Measurements from ENCODE around the gene CAPN10. TPM values are rescaled to one million over a fixed set of nuclear protein-coding genes. Genes with fewer than 3 reads are reported as not detected.

CAPN10 gene
- polyA plus RNA-seq, 3 donors, result 7.3 to 57.0 (median 7.4) TPM

DNA sequence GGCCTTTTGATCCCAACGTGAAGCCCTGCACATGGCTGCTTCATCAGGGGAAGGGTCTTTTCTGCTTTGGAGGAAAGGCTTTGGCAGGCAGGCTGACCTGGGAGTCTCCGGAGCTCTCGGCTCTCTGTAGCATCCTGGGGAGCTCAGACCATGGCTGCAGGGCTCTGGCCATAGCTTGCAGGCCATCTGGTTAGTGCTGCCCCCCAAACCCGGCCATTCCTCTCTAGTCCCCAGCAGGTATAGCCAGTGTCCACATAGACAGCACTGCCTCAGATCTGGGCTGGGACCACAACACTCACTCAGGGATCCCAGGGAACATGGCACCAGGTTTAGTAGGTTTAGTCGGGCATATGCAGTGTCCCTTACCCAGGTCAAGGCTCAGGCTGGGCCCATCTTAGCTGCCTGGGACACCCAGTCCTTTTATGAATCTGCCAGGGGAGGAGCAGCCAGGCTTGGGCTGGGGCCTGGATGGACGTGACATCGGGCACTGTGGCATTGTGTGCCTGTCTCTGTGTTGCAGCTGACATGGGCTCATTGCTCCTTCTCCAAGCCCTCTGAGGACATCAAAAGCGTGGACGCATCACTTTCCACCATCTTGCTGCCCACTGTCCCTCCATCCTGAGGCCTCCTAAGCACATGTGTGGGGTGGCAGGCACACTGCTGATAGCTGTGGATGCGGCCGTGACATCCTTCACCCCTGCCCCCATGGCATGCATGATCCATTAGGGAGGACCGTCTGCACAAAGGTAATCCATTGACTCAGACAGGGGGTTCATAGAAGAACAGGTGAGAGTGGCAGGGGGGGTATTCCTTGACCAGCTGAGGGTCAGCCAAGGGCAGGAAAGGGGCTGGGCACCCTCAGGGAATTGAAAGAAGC, 19.6 kb downstream of the CAPN10 start:
- H3K27ac Mint-ChIP-seq, result no peak overlapping the region
- Histone ChIP-seq H3K27me3 (ENCODE audit: control insufficient read depth in 2 of 2, insufficient read depth in 2 of 2, low read length in 2 of 2) (no peaks in the 10 kb centered on the region), H3K4me2 (replicated peaks; ENCODE audit: extremely low read depth, low read length, poor library complexity, severe bottlenecking) (no peak overlapping the region), H3K4me1 (ENCODE audit: control insufficient read depth in 1 of 2, insufficient read depth in 2 of 2, low read length in 2 of 2) (peaks cover 12 to 13% of the 10 kb centered on the region in 2 donors), H3K27ac (ENCODE audit: low read depth in 1 of 2, low read length in 2 of 2) (no peak overlapping the region), H3K9me3 (replicated peaks in 1 of 2; ENCODE audit: control insufficient read depth in 1 of 2, insufficient read depth in 1 of 2, low read length in 2 of 2) (no peaks in the 10 kb centered on the region), H2AFZ (ENCODE audit: insufficient read depth, low read depth, low read length, poor library complexity, severe bottlenecking) (no peak overlapping the region), H3K36me3 (replicated peaks in 1 of 2; ENCODE audit: control insufficient read depth in 1 of 2, insufficient read depth in 2 of 2, low read length in 2 of 2) (peaks cover 0 to 16% of the 10 kb centered on the region in 2 donors), H3K4me3 (replicated peaks in 1 of 3; ENCODE audit: low read depth in 2 of 3, low read length in 3 of 3) (no peak overlapping the region), H4K20me1 (ENCODE audit: insufficient read depth, low read length) (no peaks in the 10 kb centered on the region), H3K79me2 (ENCODE audit: insufficient read depth, low read length) (no peaks in the 10 kb centered on the region), H3K9ac (ENCODE audit: insufficient read depth, low read length, poor library complexity, severe bottlenecking) (no peak overlapping the region)
- H3K4me3 Mint-ChIP-seq, result no peak overlapping the region
- no peak for DNase-seq
- WGBS (ENCODE audit: insufficient coverage), result 99% methylated on average over 6 of the region's 12 CpGs
- intact Hi-C loops (cut with micrococcal nuclease), result loop anchor here in 1 of 2 donors (10.0 kb wide), 1 partner anchor 59 kb away; no protein-coding TSS in a partner anchor
- H3K4me1 Mint-ChIP-seq, result peaks cover 9% of the 10 kb centered on the region
- no peaks in the 10 kb centered on the region for H3K9me3 Mint-ChIP-seq
- TF ChIP-seq, protein P1, sequence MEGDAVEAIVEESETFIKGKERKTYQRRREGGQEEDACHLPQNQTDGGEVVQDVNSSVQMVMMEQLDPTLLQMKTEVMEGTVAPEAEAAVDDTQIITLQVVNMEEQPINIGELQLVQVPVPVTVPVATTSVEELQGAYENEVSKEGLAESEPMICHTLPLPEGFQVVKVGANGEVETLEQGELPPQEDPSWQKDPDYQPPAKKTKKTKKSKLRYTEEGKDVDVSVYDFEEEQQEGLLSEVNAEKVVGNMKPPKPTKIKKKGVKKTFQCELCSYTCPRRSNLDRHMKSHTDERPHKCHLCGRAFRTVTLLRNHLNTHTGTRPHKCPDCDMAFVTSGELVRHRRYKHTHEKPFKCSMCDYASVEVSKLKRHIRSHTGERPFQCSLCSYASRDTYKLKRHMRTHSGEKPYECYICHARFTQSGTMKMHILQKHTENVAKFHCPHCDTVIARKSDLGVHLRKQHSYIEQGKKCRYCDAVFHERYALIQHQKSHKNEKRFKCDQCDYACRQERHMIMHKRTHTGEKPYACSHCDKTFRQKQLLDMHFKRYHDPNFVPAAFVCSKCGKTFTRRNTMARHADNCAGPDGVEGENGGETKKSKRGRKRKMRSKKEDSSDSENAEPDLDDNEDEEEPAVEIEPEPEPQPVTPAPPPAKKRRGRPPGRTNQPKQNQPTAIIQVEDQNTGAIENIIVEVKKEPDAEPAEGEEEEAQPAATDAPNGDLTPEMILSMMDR (IDR thresholded peaks at IDR 0.05), result no peak
- H3K27me3 Mint-ChIP-seq (ENCODE audit: low read depth in 3 of 3), result peaks cover 0 to 11% (median 5%) of the 10 kb centered on the region in 3 donors
- H3K36me3 Mint-ChIP-seq, result peaks cover 5 to 9% of the 10 kb centered on the region in 2 donors

DNA sequence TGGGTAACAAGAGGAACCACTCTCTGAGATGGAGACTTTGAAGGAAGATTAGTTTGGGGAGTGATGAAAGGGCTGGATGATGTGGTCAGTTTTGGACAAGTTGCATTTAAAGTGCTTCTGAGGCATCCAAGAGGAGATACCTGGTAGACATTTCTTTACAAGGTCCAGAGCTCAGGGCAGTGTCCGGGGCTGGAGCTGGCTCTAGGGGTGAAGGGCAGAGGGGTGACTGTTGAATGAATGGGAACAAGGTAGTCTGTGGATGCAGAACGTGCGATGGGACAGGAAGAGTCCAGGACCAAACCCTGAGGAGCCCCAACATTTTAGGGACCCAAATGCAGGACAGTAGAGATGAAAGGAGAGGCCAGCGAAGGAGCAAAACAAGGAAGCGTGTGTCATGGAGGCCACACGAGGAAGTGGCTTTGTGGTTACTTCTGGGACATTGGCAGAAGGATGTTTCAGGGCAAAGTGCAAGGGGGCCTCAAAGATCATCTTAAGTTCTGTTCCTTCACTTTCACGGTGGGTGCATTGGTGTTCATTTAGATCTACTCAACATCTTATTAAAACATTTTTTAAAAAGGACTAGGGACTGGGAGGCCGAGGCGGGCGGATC, 25.2 kb downstream of the CAPN10 start:
- H3K27ac ChIP-seq (ENCODE audit: low read depth in 1 of 2, low read length in 2 of 2), result peak overlapping the region; percentile 59 to 71
- H3K4me1 ChIP-seq (ENCODE audit: control insufficient read depth in 1 of 2, insufficient read depth in 2 of 2, low read length in 2 of 2), result peaks cover 27 to 31% of the 10 kb centered on the region in 2 donors
- intact Hi-C loops (cut with micrococcal nuclease), result no loop called here
- H3K27me3 ChIP-seq (ENCODE audit: control insufficient read depth in 2 of 2, insufficient read depth in 2 of 2, low read length in 2 of 2), result no peaks in the 10 kb centered on the region
- Mint-ChIP-seq H3K27ac (no peak overlapping the region), H3K27me3 (ENCODE audit: low read depth in 3 of 3) (peaks cover 0 to 3% (median 2%) of the 10 kb centered on the region in 3 donors), H3K36me3 (no peaks in the 10 kb centered on the region), H3K4me1 (peaks cover 6% of the 10 kb centered on the region), H3K9me3 (peaks cover 0 to 4% (median 1%) of the 10 kb centered on the region in 7 donors), H3K4me3 (peak overlapping the region in 1 of 2 donors; percentile 44)
- no peaks in the 10 kb centered on the region for H3K9me3 ChIP-seq (replicated peaks in 1 of 2; ENCODE audit: control insufficient read depth in 1 of 2, insufficient read depth in 1 of 2, low read length in 2 of 2)
- no peak overlapping the region for H3K9ac ChIP-seq (ENCODE audit: insufficient read depth, low read length, poor library complexity, severe bottlenecking)
- DNase-seq, result peak; percentile 70 to 80 (median 78)
- H3K4me3 ChIP-seq (replicated peaks in 1 of 3; ENCODE audit: low read depth in 2 of 3, low read length in 3 of 3), result peak overlapping the region in 1 of 3 experiments; percentile 24
- H3K4me2 ChIP-seq (replicated peaks; ENCODE audit: extremely low read depth, low read length, poor library complexity, severe bottlenecking), result peak overlapping the region; percentile 49
- H4K20me1 ChIP-seq (ENCODE audit: insufficient read depth, low read length), result no peaks in the 10 kb centered on the region
- peak overlapping the region; percentile 14 for H2AFZ ChIP-seq (ENCODE audit: insufficient read depth, low read depth, low read length, poor library complexity, severe bottlenecking)
- H3K79me2 ChIP-seq (ENCODE audit: insufficient read depth, low read length), result no peaks in the 10 kb centered on the region
- WGBS (ENCODE audit: insufficient coverage), result 25% methylated on average over 6 of the region's 10 CpGs
- H3K36me3 ChIP-seq (replicated peaks in 1 of 2; ENCODE audit: control insufficient read depth in 1 of 2, insufficient read depth in 2 of 2, low read length in 2 of 2), result no peaks in the 10 kb centered on the region
- TF ChIP-seq, protein P1 (IDR thresholded peaks at IDR 0.05), result no peak
